Breast epithelium (tissue), 4 donors: ENCODE measurements around the gene G6PC3. TPM values are rescaled to one million over a fixed set of nuclear protein-coding genes. Genes with fewer than 3 reads are reported as not detected.

Experiments
- DNase-seq, 2 donors: peaks; one replicate each; pipeline ENCODE4 v3.0.0-alpha.2; 2019; ENCODE audit warnings: low spot score in 2 of 2
- H3K27ac ChIP-seq, 2 donors: fragments of 200-600 bp; sonication (generic) in 1 of 2; one replicate each; pipeline ENCODE4 v1.5.1; 2016 to 2019; ENCODE audit warnings: mild to moderate bottlenecking in 1 of 2
- H3K27me3 ChIP-seq, 2 donors: fragments of 200-600 bp; sonication (generic) in 1 of 2; one replicate each; pipeline versions ENCODE4 v1.5.1 to v1.6.0; 2017 to 2019; ENCODE audit warnings: control low read depth in 1 of 2, mild to moderate bottlenecking in 1 of 2
- H3K36me3 ChIP-seq: fragments of 200-600 bp; one replicate; pipeline ENCODE4 v1.5.1; 2019
- H3K4me1 ChIP-seq, 2 donors: fragments of 200-600 bp; sonication (generic); one replicate each; pipeline ENCODE4 v1.5.1; 2016 to 2019; ENCODE audit warnings: control low read depth in 1 of 2
- H3K4me3 ChIP-seq, 3 donors: fragments of 200-600 bp; sonication (generic); 1 replicate in 2 of 3; 2 replicates in 1 of 3; pipeline ENCODE4 v1.5.1; 2016 to 2019; ENCODE audit warnings: mild to moderate bottlenecking in 3 of 3, moderate library complexity in 2 of 3
- H3K9me3 ChIP-seq, 2 donors: fragments of 200-600 bp; sonication (generic) in 1 of 2; one replicate each; pipeline ENCODE4 v1.5.1; 2016 to 2019; ENCODE audit warnings: control low read depth in 1 of 2
- CTCF ChIP-seq, 3 donors: fragments of 450-650 bp; IDR thresholded peaks; one replicate each; pipeline ENCODE4 v1.5.1; 2016 to 2017; ENCODE audit warnings: antibody characterized with exemption in 3 of 3, mild to moderate bottlenecking in 3 of 3, moderate library complexity in 3 of 3
- POLR2A ChIP-seq: fragments of 450-650 bp; IDR thresholded peaks from one replicate; pipeline ENCODE4 v1.6.1; 2016; ENCODE audit warnings: antibody characterized with exemption, mild to moderate bottlenecking, moderate library complexity
- POLR2AphosphoS5 ChIP-seq, 3 donors: sonication (generic); formaldehyde crosslinking; IDR thresholded peaks; one replicate each; pipeline ENCODE4 v1.6.1; 2017; ENCODE audit warnings: antibody characterized with exemption in 3 of 3
- intact Hi-C: fragments of 100-400 bp; cut with DNase I; formaldehyde crosslinking; loops from one replicate; pipeline ENCODE4 v1.15.1; 2023; ENCODE audit warnings: low total_unique reads
- total RNA-seq, 3 donors: library from RNA; depleted of rRNA; stranded (reverse); fragments of >200 nt; gene quantifications; one replicate each; pipeline ENCODE4 v1.1.0, GENCODE V29; 2016

G6PC3 gene
- total RNA-seq, 3 donors from 2014 or later, result 34.7 to 39.8 (median 35.4) TPM

GRCh38 chr17:44088254-44088653, 17.7 kb downstream of the G6PC3 start:
- DNase-seq, result no peak
- Histone ChIP-seq H3K36me3 (no peaks in the 10 kb centered on the region), H3K27ac (no peak overlapping the region), H3K9me3 (no peaks in the 10 kb centered on the region), H3K4me1 (peaks cover 0 to 7% of the 10 kb centered on the region in 2 donors), H3K4me3 (no peak overlapping the region), H3K27me3 (no peaks in the 10 kb centered on the region)
- intact Hi-C loops, result no loop called here
- TF ChIP-seq POLR2AphosphoS5 (IDR thresholded peaks at IDR 0.05) (no peak), CTCF (IDR thresholded peaks at IDR 0.05) (no peak), POLR2A (no peak)

GRCh38 chr17:44091200-44091997, 20.9 kb downstream of the G6PC3 start:
- Histone ChIP-seq H3K9me3 (no peaks in the 10 kb centered on the region), H3K27ac (no peak overlapping the region), H3K27me3 (no peaks in the 10 kb centered on the region), H3K36me3 (no peaks in the 10 kb centered on the region), H3K4me3 (no peak overlapping the region), H3K4me1 (peaks cover 0 to 7% of the 10 kb centered on the region in 2 donors)
- TF ChIP-seq POLR2AphosphoS5 (IDR thresholded peaks at IDR 0.05) (no peak), CTCF (IDR thresholded peaks at IDR 0.05) (no peak), POLR2A (no peak)
- no peak for DNase-seq
- intact Hi-C loops, result no loop called here

- DNase-seq, result no peak
- Histone ChIP-seq H3K9me3 (no peaks in the 10 kb centered on the region), H3K36me3 (no peaks in the 10 kb centered on the region), H3K27ac (no peak overlapping the region), H3K27me3 (no peaks in the 10 kb centered on the region), H3K4me1 (peaks cover 0 to 9% of the 10 kb centered on the region in 2 donors), H3K4me3 (no peak overlapping the region)
- TF ChIP-seq POLR2A (no peak), CTCF (IDR thresholded peaks at IDR 0.05) (no peak), POLR2AphosphoS5 (IDR thresholded peaks at IDR 0.05) (no peak)
- intact Hi-C loops, result no loop called here
Observed at GRCh38 chr17:44092051-44092450, 21.5 kb downstream of the G6PC3 start.

- TF ChIP-seq CTCF (IDR thresholded peaks at IDR 0.05), result no peak
- TF ChIP-seq POLR2A, result no peak
- TF ChIP-seq POLR2AphosphoS5 (IDR thresholded peaks at IDR 0.05), result no peak
- no peaks in the 10 kb centered on the region for H3K9me3 ChIP-seq
- intact Hi-C loops, result no loop called here
- H3K4me1 ChIP-seq, result peaks cover 0 to 14% of the 10 kb centered on the region in 2 donors
- DNase-seq, result no peak
- H3K4me3 ChIP-seq, result no peak overlapping the region
- H3K27ac ChIP-seq, result no peak overlapping the region
- no peaks in the 10 kb centered on the region for H3K27me3 ChIP-seq
- H3K36me3 ChIP-seq, result no peaks in the 10 kb centered on the region
Observed at GRCh38 chr17:44093231-44093900, 22.8 kb downstream of the G6PC3 start.
